ENCODE results near the gene C1orf53.

The C1orf53 gene

DNA sequence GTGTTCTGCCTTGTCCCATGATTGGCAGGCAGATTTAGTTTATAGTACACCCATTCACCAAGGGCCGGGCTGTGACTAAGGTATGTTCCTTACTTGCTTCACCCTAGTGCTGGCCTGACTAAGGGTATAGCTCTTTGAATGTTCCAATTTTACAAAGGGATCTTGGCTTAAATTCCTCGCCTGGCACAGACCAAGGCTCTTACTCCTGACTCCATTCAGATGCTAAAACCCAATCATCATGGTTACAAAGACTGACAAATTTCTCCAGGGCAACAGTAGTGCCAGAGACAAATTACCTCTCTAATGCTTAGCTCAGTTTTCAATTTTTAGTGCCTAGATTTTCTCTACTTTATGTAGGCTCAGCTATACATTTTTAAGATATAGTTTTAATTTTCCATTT is 11.5 kb upstream of the C1orf53 start:
- TF ChIP-seq TAF1 (IDR thresholded peaks at IDR 0.05; ENCODE audit: low read depth) (no peak), YY1 (IDR thresholded peaks at IDR 0.05; ENCODE audit: low read depth) (no peak), FOXM1 (IDR thresholded peaks at IDR 0.05; ENCODE audit: borderline replicate concordance, low read depth) (no peak), RAD21 (IDR thresholded peaks at IDR 0.05; ENCODE audit: low read depth) (no peak), CREB1 (IDR thresholded peaks at IDR 0.05; ENCODE audit: low read depth) (no peak)
- TF ChIP-seq, protein P1, sequence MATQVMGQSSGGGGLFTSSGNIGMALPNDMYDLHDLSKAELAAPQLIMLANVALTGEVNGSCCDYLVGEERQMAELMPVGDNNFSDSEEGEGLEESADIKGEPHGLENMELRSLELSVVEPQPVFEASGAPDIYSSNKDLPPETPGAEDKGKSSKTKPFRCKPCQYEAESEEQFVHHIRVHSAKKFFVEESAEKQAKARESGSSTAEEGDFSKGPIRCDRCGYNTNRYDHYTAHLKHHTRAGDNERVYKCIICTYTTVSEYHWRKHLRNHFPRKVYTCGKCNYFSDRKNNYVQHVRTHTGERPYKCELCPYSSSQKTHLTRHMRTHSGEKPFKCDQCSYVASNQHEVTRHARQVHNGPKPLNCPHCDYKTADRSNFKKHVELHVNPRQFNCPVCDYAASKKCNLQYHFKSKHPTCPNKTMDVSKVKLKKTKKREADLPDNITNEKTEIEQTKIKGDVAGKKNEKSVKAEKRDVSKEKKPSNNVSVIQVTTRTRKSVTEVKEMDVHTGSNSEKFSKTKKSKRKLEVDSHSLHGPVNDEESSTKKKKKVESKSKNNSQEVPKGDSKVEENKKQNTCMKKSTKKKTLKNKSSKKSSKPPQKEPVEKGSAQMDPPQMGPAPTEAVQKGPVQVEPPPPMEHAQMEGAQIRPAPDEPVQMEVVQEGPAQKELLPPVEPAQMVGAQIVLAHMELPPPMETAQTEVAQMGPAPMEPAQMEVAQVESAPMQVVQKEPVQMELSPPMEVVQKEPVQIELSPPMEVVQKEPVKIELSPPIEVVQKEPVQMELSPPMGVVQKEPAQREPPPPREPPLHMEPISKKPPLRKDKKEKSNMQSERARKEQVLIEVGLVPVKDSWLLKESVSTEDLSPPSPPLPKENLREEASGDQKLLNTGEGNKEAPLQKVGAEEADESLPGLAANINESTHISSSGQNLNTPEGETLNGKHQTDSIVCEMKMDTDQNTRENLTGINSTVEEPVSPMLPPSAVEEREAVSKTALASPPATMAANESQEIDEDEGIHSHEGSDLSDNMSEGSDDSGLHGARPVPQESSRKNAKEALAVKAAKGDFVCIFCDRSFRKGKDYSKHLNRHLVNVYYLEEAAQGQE (IDR thresholded peaks at IDR 0.05; ENCODE audit: low read depth), result no peak
- TF ChIP-seq, protein P2, sequence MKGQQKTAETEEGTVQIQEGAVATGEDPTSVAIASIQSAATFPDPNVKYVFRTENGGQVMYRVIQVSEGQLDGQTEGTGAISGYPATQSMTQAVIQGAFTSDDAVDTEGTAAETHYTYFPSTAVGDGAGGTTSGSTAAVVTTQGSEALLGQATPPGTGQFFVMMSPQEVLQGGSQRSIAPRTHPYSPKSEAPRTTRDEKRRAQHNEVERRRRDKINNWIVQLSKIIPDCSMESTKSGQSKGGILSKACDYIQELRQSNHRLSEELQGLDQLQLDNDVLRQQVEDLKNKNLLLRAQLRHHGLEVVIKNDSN (IDR thresholded peaks at IDR 0.05), result no peak
- TF ChIP-seq, protein P3, sequence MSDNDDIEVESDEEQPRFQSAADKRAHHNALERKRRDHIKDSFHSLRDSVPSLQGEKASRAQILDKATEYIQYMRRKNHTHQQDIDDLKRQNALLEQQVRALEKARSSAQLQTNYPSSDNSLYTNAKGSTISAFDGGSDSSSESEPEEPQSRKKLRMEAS (IDR thresholded peaks at IDR 0.05), result no peak

DNA sequence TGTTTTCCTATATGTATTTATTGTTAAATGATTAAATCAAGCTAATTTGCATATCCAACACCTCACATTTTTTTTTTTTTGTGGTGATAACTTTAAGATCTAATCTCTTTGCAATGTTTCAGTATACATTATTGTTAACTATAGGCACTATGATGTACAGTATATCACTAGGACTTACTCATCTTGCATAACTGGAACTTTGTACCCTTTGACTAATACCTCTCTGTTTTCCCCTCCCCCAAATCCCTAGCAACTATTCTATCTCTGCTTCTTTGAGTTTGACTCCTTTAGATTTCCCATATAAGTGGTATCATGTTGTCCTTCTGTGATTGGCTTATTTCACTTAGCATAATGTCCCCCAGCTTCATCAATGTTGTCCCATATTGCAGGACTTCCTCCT is 9.7 kb upstream of the C1orf53 start:
- TF ChIP-seq NFIC (IDR thresholded peaks at IDR 0.05) (no peak), CEBPB (IDR thresholded peaks at IDR 0.05) (no peak), TCF12 (IDR thresholded peaks at IDR 0.05; ENCODE audit: low read depth) (no peak), FOXM1 (IDR thresholded peaks at IDR 0.05; ENCODE audit: borderline replicate concordance, low read depth) (no peak), EP300 (IDR thresholded peaks at IDR 0.05; ENCODE audit: borderline replicate concordance) (no peak), CREB1 (IDR thresholded peaks at IDR 0.05; ENCODE audit: low read depth) (no peak), TEAD4 (IDR thresholded peaks at IDR 0.05) (no peak), RAD21 (IDR thresholded peaks at IDR 0.05; ENCODE audit: low read depth) (no peak), TAF1 (IDR thresholded peaks at IDR 0.05; ENCODE audit: low read depth) (no peak), EGR1 (IDR thresholded peaks at IDR 0.05) (no peak), ZBTB7A (IDR thresholded peaks at IDR 0.05; ENCODE audit: low read depth) (no peak)
- TF ChIP-seq, protein P3 (IDR thresholded peaks at IDR 0.05), result no peak
- TF ChIP-seq, protein P1 (IDR thresholded peaks at IDR 0.05; ENCODE audit: low read depth), result no peak
- TF ChIP-seq, protein P2 (IDR thresholded peaks at IDR 0.05), result no peak

DNA sequence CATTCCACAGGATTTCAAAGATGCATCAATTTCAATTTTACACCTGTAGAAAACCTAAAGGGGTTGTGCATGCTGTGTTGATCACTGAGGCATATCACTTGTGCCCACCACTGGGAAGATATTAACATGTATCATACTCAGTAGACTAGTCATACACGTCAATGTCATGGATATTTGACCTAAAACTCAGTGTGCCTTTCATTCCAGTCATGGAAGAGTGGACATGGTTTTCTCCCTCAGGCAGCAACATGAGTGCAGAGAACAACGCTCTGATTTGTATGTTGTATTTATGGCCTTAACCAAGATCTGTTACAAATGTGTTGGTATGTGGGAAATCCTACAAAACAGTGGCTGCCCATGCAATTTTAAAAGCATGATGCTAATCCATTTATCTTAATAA is 6.1 kb upstream of the C1orf53 start:
- TF ChIP-seq ZBTB7A (IDR thresholded peaks at IDR 0.05; ENCODE audit: low read depth) (no peak), YY1 (IDR thresholded peaks at IDR 0.05; ENCODE audit: low read depth) (no peak)
- TF ChIP-seq, protein P2 (IDR thresholded peaks at IDR 0.05), result no peak

DNA sequence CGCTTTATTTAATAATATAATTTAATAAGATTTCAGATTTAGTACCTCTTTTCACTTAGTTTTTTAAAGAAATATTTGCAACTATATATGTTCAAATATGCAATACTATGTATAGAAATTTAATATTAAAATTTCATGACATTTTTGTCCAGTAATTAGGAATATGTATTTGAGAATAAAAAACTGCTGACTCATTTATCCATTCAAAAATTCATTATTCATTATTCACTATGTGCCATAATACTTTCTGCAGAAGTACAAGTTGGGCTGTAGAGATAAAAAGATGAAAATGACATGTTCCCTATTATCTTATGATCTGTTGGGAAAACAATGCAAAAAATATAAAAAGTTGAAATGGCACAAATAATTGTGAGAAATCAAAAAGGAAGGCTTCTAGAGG is 3.4 kb upstream of the C1orf53 start:
- TF ChIP-seq RAD21 (IDR thresholded peaks at IDR 0.05; ENCODE audit: low read depth) (no peak), ZBTB7A (IDR thresholded peaks at IDR 0.05; ENCODE audit: low read depth) (no peak), FOXM1 (IDR thresholded peaks at IDR 0.05; ENCODE audit: borderline replicate concordance, low read depth) (no peak), NFIC (IDR thresholded peaks at IDR 0.05) (no peak), EGR1 (IDR thresholded peaks at IDR 0.05) (no peak), TEAD4 (IDR thresholded peaks at IDR 0.05) (no peak), TCF12 (IDR thresholded peaks at IDR 0.05; ENCODE audit: low read depth) (no peak), TAF1 (IDR thresholded peaks at IDR 0.05; ENCODE audit: low read depth) (no peak), EP300 (IDR thresholded peaks at IDR 0.05; ENCODE audit: borderline replicate concordance) (no peak), CEBPB (IDR thresholded peaks at IDR 0.05) (no peak), CREB1 (IDR thresholded peaks at IDR 0.05; ENCODE audit: low read depth) (no peak), YY1 (IDR thresholded peaks at IDR 0.05; ENCODE audit: low read depth) (no peak)
- TF ChIP-seq, protein P2 (IDR thresholded peaks at IDR 0.05), result no peak
- TF ChIP-seq, protein P3 (IDR thresholded peaks at IDR 0.05), result no peak
- TF ChIP-seq, protein P1 (IDR thresholded peaks at IDR 0.05; ENCODE audit: low read depth), result no peak
